H9 (cell line): Measurements from ENCODE around the gene ACOXL. TPM values are rescaled to one million over a fixed set of nuclear protein-coding genes. Genes with fewer than 3 reads are reported as not detected.

ENCODE experiments used
- DNase-seq: peaks from one replicate; pipeline ENCODE4 v3.0.0-alpha.2; 2017
- H2AFZ ChIP-seq: one replicate; pipeline ENCODE4 v1.6.1; 2013; ENCODE audit warnings: mild to moderate bottlenecking, low read length, control low read depth, moderate library complexity
- H2AK5ac ChIP-seq: 2 replicates; pipeline ENCODE4 v1.6.1; 2013; ENCODE audit warnings: low read length, control low read depth, mixed read lengths; ENCODE audit not compliant: insufficient read length
- H2BK120ac ChIP-seq: one replicate; pipeline ENCODE4 v1.6.1; 2013; ENCODE audit warnings: low read depth, mild to moderate bottlenecking, low read length, control low read depth, inconsistent platforms; ENCODE audit not compliant: poor library complexity, severe bottlenecking
- H2BK12ac ChIP-seq: 2 replicates; pipeline ENCODE4 v1.6.1; 2013; ENCODE audit warnings: low read length, control low read depth, mixed read lengths, low read depth; ENCODE audit not compliant: insufficient read length
- H2BK15ac ChIP-seq: 2 replicates; pipeline ENCODE4 v1.6.1; 2013; ENCODE audit warnings: low read depth, low read length, control low read depth
- H2BK20ac ChIP-seq: one replicate; pipeline ENCODE4 v1.6.1; 2013; ENCODE audit warnings: low read depth, mild to moderate bottlenecking, low read length, control low read depth, inconsistent platforms; ENCODE audit not compliant: poor library complexity, severe bottlenecking
- H2BK5ac ChIP-seq: 2 replicates; pipeline ENCODE4 v1.6.1; 2013; ENCODE audit warnings: low read length, control low read depth, mixed read lengths; ENCODE audit not compliant: insufficient read length
- H3K14ac ChIP-seq: 2 replicates; pipeline ENCODE4 v1.6.1; 2013; ENCODE audit warnings: low read length, control low read depth; ENCODE audit not compliant: insufficient read depth
- H3K18ac ChIP-seq: 2 replicates; pipeline ENCODE4 v1.6.1; 2013; ENCODE audit warnings: low read depth, mild to moderate bottlenecking, mixed read lengths, low read length, control low read depth; ENCODE audit not compliant: insufficient read length
- H3K23ac ChIP-seq: 2 replicates; pipeline ENCODE4 v1.6.1; 2013; ENCODE audit warnings: low read length, control low read depth, mixed read lengths, low read depth; ENCODE audit not compliant: insufficient read length
- H3K23me2 ChIP-seq: 2 replicates; pipeline ENCODE4 v1.6.1; 2013; ENCODE audit warnings: low read depth, mild to moderate bottlenecking, mixed read lengths, low read length, control low read depth; ENCODE audit not compliant: insufficient read length, poor library complexity, severe bottlenecking
- H3K27ac ChIP-seq: 2 replicates; pipeline ENCODE4 v1.5.1; 2013; ENCODE audit warnings: low read length, control low read depth, mixed read lengths, low read depth; ENCODE audit not compliant: insufficient read length
- H3K27me3 ChIP-seq: 2 replicates; pipeline ENCODE4 v1.6.1; 2013; ENCODE audit warnings: low read length, control low read depth, inconsistent platforms; ENCODE audit not compliant: insufficient read depth
- H3K4ac ChIP-seq: 2 replicates; pipeline ENCODE4 v1.6.1; 2013; ENCODE audit warnings: low read depth, mild to moderate bottlenecking, control low read depth, inconsistent platforms, low read length, moderate library complexity
- H3K4me1 ChIP-seq: 2 replicates; pipeline ENCODE4 v1.6.1; 2013; ENCODE audit warnings: low read length, control low read depth, inconsistent platforms; ENCODE audit not compliant: insufficient read depth
- H3K4me2 ChIP-seq: 2 replicates; pipeline ENCODE4 v1.6.1; 2013; ENCODE audit warnings: low read length, control low read depth, mixed read lengths; ENCODE audit not compliant: insufficient read length, insufficient read depth
- H3K56ac ChIP-seq: 2 replicates; pipeline ENCODE4 v1.6.1; 2013; ENCODE audit warnings: low read depth, mild to moderate bottlenecking, mixed read lengths, low read length, control low read depth; ENCODE audit not compliant: insufficient read length
- H3K79me1 ChIP-seq: 2 replicates; pipeline ENCODE4 v1.6.1; 2013; ENCODE audit warnings: low read depth, mild to moderate bottlenecking, moderate library complexity, low read length, control low read depth, inconsistent platforms; ENCODE audit not compliant: insufficient read depth, poor library complexity, severe bottlenecking
- H3K79me2 ChIP-seq: 2 replicates; pipeline ENCODE4 v1.6.1; 2013; ENCODE audit warnings: low read length, control low read depth, inconsistent platforms; ENCODE audit not compliant: insufficient read depth
- H3K9ac ChIP-seq: 2 replicates; pipeline ENCODE4 v1.6.1; 2013; ENCODE audit warnings: low read length, control low read depth, mixed read lengths; ENCODE audit not compliant: insufficient read length; ENCODE audit errors: extremely low read depth
- H3K9me3 ChIP-seq: one replicate; pipeline ENCODE4 v1.6.1; 2013; ENCODE audit warnings: low read depth, low read length, inconsistent platforms; ENCODE audit not compliant: control insufficient read depth
- H3T11ph ChIP-seq: one replicate; pipeline ENCODE4 v1.6.1; 2013; ENCODE audit warnings: mild to moderate bottlenecking, low read length, control low read depth, inconsistent platforms
- H4K20me1 ChIP-seq: one replicate; pipeline ENCODE4 v1.6.1; 2013; ENCODE audit not compliant: control insufficient read depth, insufficient read length, insufficient read depth
- H4K5ac ChIP-seq: 2 replicates; pipeline ENCODE4 v1.6.1; 2013; ENCODE audit warnings: low read depth, mild to moderate bottlenecking, mixed read lengths, low read length, control low read depth; ENCODE audit not compliant: insufficient read length
- H4K8ac ChIP-seq: replicated peaks from 2 replicates; pipeline ENCODE4 v1.6.1; 2013; ENCODE audit warnings: low read length, control low read depth, mixed read lengths, low read depth; ENCODE audit not compliant: insufficient read length
- H4K91ac ChIP-seq: 2 replicates; pipeline ENCODE4 v1.6.1; 2013; ENCODE audit warnings: low read depth, mild to moderate bottlenecking, moderate library complexity, mixed read lengths, low read length, control low read depth; ENCODE audit not compliant: insufficient read length
- H3K27ac Mint-ChIP-seq, 3 experiments: 2 replicates in 2 of 3; 3 replicates in 1 of 3; pipeline ENCODE4 v1.8.0; 2020 to 2021; ENCODE audit warnings: mixed read lengths in 3 of 3, mild to moderate bottlenecking in 1 of 3, moderate library complexity in 1 of 3
- H3K27me3 Mint-ChIP-seq: 2 replicates; pipeline ENCODE4 v1.8.0; 2021; ENCODE audit warnings: low read depth, mild to moderate bottlenecking, moderate library complexity, mixed read lengths
- H3K36me3 Mint-ChIP-seq, 3 experiments: 2 replicates in 2 of 3; 3 replicates in 1 of 3; pipeline ENCODE4 v1.8.0; 2020 to 2021; ENCODE audit warnings: low read depth in 3 of 3, mixed read lengths in 3 of 3; ENCODE audit not compliant: insufficient read depth in 1 of 3
- H3K4me1 Mint-ChIP-seq, 2 experiments: 2 replicates each; pipeline ENCODE4 v1.8.0; 2020; ENCODE audit warnings: mixed read lengths in 2 of 2
- H3K4me3 Mint-ChIP-seq, 2 experiments: 2 replicates in 1 of 2; 3 replicates in 1 of 2; pipeline ENCODE4 v1.8.0; 2020 to 2021; ENCODE audit warnings: mild to moderate bottlenecking in 2 of 2, mixed read lengths in 2 of 2, moderate library complexity in 1 of 2
- H3K9me3 Mint-ChIP-seq, 2 experiments: 2 replicates in 1 of 2; 3 replicates in 1 of 2; pipeline ENCODE4 v1.8.0; 2020; ENCODE audit warnings: mild to moderate bottlenecking in 2 of 2, mixed read lengths in 2 of 2, moderate library complexity in 1 of 2
- CTCF ChIP-seq: fragments of 200-600 bp; sonication (generic); conservative IDR thresholded peaks from 3 replicates; pipeline ENCODE4 v1.8.0; 2021; ENCODE audit warnings: antibody characterized with exemption, mild to moderate bottlenecking
- WGBS: extraction: QIAGEN DNeasy Blood & Tissue Kit; methylation state at CpG from one replicate; pipeline ENCODE4 v1.1.7; 2013; ENCODE audit warnings: missing lambda C conversion rate, low lambda C conversion rate, mixed read lengths; ENCODE audit not compliant: insufficient read length; ENCODE audit errors: extremely low coverage; 5-methylcytosine and 5-hydroxymethylcytosine counted together
- total RNA-seq: library from RNA; stranded (reverse); gene quantifications from 2 replicates; pipeline ENCODE4 v1.2.1, GENCODE V29; 2021

The ACOXL gene
- total RNA-seq, 1 experiment from 2014 or later = 37.6 TPM

- peaks cover 67 to 76% of the 10 kb centered on the region in 2 experiments for H3K4me1 Mint-ChIP-seq
Observed at GRCh38 chr2:110746586-110747521, 14.5 kb downstream of the ACOXL start.

More at GRCh38 chr2:110746586-110747521, 14.5 kb downstream of the ACOXL start:
- TF ChIP-seq CTCF = no peak
- Histone ChIP-seq H2BK20ac (no peak overlapping the region), H4K8ac (no peak overlapping the region), H3K27ac (no peak overlapping the region), H2AK5ac (no peak overlapping the region), H3K4me2 (no peak overlapping the region), H3K14ac (no peak overlapping the region), H3K56ac (no peak overlapping the region), H3K23me2 (no peaks in the 10 kb centered on the region), H3K9me3 (no peaks in the 10 kb centered on the region), H3K79me2 (peaks cover 4% of the 10 kb centered on the region; the same call in 1 of the 2 replicates), H3K27me3 (no peaks in the 10 kb centered on the region), H2BK5ac (no peak overlapping the region), H3K9ac (no peak overlapping the region), H2BK15ac (no peak overlapping the region), H4K91ac (no peak overlapping the region), H2AFZ (no peak overlapping the region), H2BK12ac (no peak overlapping the region), H3K23ac (no peak overlapping the region), H3T11ph (no peak overlapping the region), H3K79me1 (no peaks in the 10 kb centered on the region), H3K4me1 (peaks cover 21% of the 10 kb centered on the region), H3K18ac (no peak overlapping the region), H2BK120ac (no peak overlapping the region), H4K20me1 (no peaks in the 10 kb centered on the region), H4K5ac (no peak overlapping the region), H3K4ac (no peak overlapping the region)
- WGBS = no CpG with 5 or more reads among the region's 14 CpGs
- Mint-ChIP-seq H3K27ac (peak overlapping the region; percentile 24 to 59 (median 30); a peak in 4 of 7 replicates), H3K27me3 (no peaks in the 10 kb centered on the region; the same call in 1 of the 2 replicates), H3K4me3 (no peak overlapping the region), H3K36me3 (peaks cover 11 to 22% (median 21%) of the 10 kb centered on the region in 3 experiments; a peak in 6 of 7 replicates), H3K9me3 (no peaks in the 10 kb centered on the region)
- DNase-seq = no peak
